GM18909 (cell line): ENCODE data around the gene AP2B1.
A peak's percentile ranks its signal among the peaks of the same experiment; 100 is the strongest.
"Not testable (repeated sequence)": the region's sequence is repeated elsewhere in the genome, so short reads cannot be mapped to it uniquely, and the experiment has no call there.

Source experiments
- ATAC-seq: cut with Tn5 transposase; IDR thresholded peaks from one replicate; pipeline ENCODE4 v1.9.1; 2021; ENCODE audit warnings: mild to moderate bottlenecking; ENCODE audit not compliant: unreplicated experiment, poor library complexity

Gene AP2B1

DNA sequence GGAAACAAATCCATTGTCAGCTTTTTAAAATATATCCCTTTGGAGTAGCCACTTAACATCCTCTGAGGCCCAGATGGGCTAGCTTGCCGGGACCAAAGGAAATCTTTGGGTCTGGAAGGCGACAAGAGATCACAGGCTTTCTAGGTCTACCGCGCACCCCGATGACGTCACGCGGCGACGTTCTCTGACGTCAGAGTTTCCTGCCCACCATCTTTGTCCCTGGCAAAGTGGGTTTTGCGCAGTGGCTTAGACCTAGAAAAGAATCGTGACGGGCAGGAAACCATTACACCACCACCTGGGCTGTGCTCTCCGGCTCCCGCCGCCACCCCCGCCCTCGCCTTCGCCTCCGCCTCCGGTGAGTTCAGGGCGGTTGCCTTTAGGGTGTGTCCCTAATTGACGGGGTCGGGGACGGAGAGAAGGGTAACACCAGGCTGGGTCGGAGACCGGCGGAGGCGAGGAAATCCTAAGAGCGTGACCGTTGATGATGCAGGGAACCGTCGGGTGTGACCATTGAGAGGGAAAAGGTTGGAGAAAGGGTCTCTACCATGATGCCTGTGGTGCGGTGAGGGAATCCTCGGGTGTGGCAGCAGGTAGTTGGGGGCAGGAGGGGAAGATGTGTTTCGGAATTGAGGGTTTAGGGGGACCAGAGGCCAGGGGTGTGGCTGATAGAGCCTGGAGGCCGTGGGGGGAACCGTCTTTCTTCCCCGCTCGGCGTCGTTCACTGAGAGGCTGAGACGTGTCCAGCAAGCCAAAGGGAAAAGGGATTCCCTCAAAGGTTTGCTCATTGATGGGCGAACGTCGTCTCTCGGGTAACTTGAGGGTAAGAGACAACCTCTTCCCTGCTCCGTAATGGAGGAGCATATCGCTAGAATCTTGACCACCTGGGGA, at the start of gene AP2B1:
AP2B1 (plus strand) TSS at position 249 of the 888 bp plus-strand sequence. CDS start 6,709 bp downstream, outside the sequence.
- ATAC-seq = peak; percentile 81

- no peak for ATAC-seq
Measured at GRCh38 chr17:35537601-35538141, 49.5 kb upstream of the AP2B1 start, which contains the start of gene SLFN12L. Gene SLFN12L, minus strand, starts transcription at chr17:35537678. Its CDS starts 15,314 bp downstream, at chr17:35522364.

DNA sequence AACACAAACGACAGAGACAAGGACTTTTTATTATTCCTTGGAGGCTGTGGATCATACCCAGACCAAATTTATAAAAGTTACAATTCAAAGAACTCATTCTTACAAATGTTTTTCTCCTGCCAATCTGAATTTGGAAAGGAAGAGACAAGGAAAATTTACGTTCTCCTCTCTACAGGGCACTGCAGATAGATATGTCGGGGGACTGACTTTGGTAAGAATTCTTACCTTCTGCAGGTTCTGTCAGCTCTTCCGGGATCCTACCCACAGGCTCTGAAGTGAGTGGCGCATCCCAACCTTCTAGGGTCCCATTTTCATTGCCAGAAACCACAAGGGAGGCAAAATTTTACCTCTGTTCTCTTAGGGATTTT, 47.5 kb upstream of the AP2B1 start:
- ATAC-seq = no peak

DNA sequence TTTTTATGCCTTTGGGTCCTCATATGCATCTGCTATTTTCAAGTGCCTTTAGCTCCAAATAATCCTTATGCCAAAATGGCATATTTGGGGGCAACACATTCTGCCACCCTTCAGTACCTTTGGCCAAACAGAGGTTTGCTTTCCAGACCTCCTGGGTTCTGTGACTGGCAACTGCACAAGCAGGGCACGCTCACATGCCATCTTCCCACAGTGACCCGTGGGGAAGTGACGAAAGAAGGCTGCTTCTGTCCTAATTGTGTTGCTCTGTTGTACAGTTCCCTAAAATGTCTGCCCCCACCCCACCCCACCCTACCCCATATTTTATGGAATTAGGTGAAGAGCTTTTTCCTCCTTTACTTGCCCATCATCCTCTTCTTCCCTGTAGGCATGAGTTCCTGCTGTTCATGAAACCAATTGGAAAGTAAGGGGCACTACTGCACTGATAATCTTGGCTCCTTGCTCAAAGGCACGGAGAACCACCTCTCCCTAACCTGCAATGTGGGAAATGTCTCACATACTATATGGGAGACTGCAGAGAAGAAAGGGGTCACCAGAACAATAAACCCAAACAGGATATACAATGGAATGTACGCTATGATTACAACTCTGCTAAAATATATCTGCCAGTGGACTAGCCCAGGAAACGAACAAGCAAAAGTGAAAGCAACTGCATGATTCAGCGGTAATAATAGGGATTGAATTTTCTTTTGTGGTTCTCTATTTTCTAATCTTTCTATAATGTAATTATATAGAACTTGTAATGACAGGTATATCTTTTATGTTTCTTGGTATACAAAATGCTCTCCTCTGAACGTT, 46.3 kb upstream of the AP2B1 start:
- ATAC-seq = no peak

DNA sequence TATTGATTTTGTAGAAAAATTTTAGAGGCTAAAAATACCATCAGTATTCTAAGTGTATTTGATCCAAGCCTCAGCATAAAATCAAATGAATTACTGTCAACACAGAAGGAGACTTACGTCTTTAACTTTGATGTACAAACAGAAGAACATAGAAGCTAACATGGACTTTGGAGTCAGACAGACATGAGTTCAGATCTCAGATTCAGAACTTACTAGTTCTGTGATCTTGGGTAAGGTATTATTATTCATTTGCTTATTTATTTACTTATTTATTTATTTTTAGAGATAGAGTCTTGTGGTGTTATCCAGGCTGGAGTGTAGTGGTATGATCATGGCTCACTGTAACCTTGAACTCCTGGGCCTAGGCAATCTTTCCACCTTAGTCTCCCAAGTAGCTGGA, 45.7 kb upstream of the AP2B1 start:
- no peak for ATAC-seq

GRCh38 chr17:35542990-35543389, 44.1 kb upstream of the AP2B1 start:
- ATAC-seq = no peak

GRCh38 chr17:35543856-35544255, 43.3 kb upstream of the AP2B1 start:
- ATAC-seq = no peak

DNA sequence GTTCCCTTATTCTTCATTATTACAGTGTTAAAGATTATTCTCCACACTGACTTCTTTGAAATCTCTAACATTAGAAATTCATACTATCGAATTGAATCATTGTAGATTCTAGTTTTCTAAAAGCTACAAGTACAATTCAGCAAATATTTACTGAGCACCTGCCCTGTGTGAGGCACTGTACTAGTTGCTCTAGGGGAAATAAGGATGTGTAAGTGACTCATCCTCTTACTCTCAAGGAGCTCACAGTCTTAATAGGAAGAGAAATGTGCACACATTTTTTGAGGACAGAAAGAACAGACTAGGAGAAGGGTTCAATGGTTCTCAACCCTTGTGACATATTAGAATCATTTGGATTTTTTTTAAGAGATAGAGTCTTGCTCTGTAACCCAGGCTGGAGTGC, 42.0 kb upstream of the AP2B1 start:
- no peak for ATAC-seq

GRCh38 chr17:35546487-35546886, 40.6 kb upstream of the AP2B1 start:
- ATAC-seq = no peak

GRCh38 chr17:35548208-35548810, 38.8 kb upstream of the AP2B1 start:
- no peak for ATAC-seq

DNA sequence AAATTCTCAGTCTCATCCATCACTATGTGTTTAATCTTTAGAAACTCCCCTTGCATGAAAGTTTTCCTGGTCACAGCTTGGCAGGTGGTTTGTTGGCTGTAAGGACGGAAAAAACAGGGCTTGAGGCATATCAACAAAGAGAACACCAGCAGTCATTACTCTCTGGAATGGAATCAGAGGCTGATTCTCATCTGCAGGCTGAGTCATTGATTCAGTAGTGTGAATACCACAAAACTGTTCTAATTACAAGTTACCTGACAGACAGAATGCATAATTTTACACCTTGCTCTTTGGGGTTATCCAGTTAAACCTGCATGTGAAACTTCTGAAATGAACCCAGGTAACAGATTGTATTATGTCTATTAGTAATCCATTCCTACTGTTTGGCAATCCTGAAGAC, 38.1 kb upstream of the AP2B1 start:
- ATAC-seq = no peak

DNA sequence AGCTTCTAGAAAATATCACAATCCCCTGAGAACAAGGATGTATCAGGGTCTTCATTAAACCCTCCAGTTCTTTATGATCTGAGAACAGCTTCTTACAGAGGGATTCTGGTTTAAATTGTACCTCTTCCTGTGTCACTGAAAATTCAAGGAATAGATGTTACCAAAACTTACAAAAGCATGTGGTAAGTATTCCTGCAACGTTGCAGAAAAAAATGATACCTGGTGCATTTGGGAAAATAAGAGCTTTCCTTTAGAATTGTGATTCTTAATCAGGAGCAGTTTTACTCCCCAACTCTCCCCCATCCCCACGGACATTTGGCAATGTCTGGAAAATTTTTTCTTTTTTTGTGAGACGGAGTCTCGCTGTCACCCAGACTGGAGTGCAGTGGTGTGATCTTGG, 33.8 kb upstream of the AP2B1 start:
- ATAC-seq = no peak

- ATAC-seq = no peak
Measured at GRCh38 chr17:35554668-35555067, 32.5 kb upstream of the AP2B1 start.

DNA sequence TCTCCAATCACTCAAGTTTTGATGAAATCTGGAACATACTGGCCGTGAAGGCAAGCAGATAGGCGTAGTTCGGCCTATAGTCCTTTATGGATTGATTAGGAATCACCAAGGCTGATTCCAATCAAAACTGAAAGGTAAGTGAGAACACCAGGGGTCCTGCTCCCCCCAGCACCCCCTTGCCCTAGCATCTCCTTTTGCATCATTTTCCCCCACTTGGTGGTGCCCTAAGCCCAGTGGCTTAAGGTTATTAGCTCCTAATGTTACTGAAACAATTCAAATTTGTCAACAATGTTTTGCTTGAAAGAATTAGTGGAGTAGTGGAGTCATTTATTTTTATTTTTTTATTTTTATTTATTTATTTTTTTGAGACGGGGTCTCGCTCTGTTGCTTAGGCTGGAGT, 31.4 kb upstream of the AP2B1 start:
- no peak for ATAC-seq

- ATAC-seq = no peak
Measured at GRCh38 chr17:35557353-35557752, 29.8 kb upstream of the AP2B1 start.

- ATAC-seq = no peak
Measured at GRCh38 chr17:35559495-35560210, 27.5 kb upstream of the AP2B1 start.

GRCh38 chr17:35560703-35561102, 26.4 kb upstream of the AP2B1 start, which contains the start of gene SLFN14:
Gene SLFN14, minus strand, starts transcription at chr17:35560819. Its CDS starts 2,757 bp downstream, at chr17:35558062.
- no peak for ATAC-seq

- ATAC-seq = not testable (repeated sequence)
Measured at GRCh38 chr17:35563181-35563580, 23.9 kb upstream of the AP2B1 start.

DNA sequence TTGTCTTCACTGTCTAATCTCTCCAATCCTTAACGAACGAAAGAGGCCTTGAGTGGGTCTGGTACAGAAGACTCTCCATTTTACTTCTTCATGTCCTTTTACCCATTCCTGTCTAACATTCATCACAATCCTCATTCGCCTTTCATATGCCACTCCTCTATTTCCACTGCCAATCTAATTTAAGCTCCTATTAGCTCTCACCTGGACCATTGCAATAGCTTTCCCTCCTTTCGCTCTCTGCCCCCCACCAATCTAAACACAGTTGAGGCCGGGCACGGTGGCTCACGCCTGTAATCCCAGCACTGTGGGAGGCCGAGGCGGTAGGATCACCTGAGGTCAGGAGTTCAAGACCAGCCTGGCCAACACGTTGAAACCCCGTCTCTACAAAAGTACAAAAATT, 20.2 kb upstream of the AP2B1 start:
- no peak for ATAC-seq

GRCh38 chr17:35568561-35568960, 18.6 kb upstream of the AP2B1 start:
- ATAC-seq = no peak
